KMS-11 (cell line): ENCODE results near the gene STON2.
A peak's percentile ranks its signal among the peaks of the same experiment; 100 is the strongest.

Experiments
- H2AFZ ChIP-seq: fragments of 200-600 bp; sonication (generic); 2 replicates; pipeline ENCODE4 v1.6.1; 2016; ENCODE audit warnings: antibody characterized with exemption, mixed run types, low read depth
- H3K27ac ChIP-seq: fragments of 200-600 bp; sonication (generic); 2 replicates; pipeline ENCODE4 v1.6.1; 2016; ENCODE audit warnings: mild to moderate bottlenecking, mixed run types
- H3K27me3 ChIP-seq: fragments of 200-600 bp; sonication (generic); 2 replicates; pipeline ENCODE4 v1.6.1; 2017; ENCODE audit warnings: mild to moderate bottlenecking, low read depth, mixed run types, moderate library complexity; ENCODE audit not compliant: insufficient read depth
- H3K36me3 ChIP-seq: fragments of 200-600 bp; sonication (generic); 2 replicates; pipeline ENCODE4 v1.6.1; 2017; ENCODE audit warnings: mild to moderate bottlenecking, mixed run types; ENCODE audit not compliant: insufficient read depth
- H3K4me1 ChIP-seq: fragments of 200-600 bp; sonication (generic); 2 replicates; pipeline ENCODE4 v1.6.1; 2016; ENCODE audit warnings: mild to moderate bottlenecking, low read depth, mixed run types; ENCODE audit not compliant: poor library complexity, severe bottlenecking
- H3K4me2 ChIP-seq: fragments of 200-600 bp; sonication (generic); 2 replicates; pipeline ENCODE4 v1.7.0; 2016; ENCODE audit warnings: mild to moderate bottlenecking, mixed run types
- H3K4me3 ChIP-seq: fragments of 200-600 bp; sonication (generic); IDR thresholded peaks from 2 replicates; pipeline ENCODE4 v1.6.1; 2017; ENCODE audit warnings: low read depth, low read length, mixed read lengths; ENCODE audit not compliant: insufficient read depth
- H3K79me2 ChIP-seq: fragments of 200-600 bp; sonication (generic); 2 replicates; pipeline ENCODE4 v1.6.1; 2016; ENCODE audit warnings: low read depth, mixed run types; ENCODE audit not compliant: insufficient read depth
- H3K9ac ChIP-seq: fragments of 200-600 bp; sonication (generic); 2 replicates; pipeline ENCODE4 v1.6.1; 2016; ENCODE audit warnings: mild to moderate bottlenecking, mixed run types
- H4K20me1 ChIP-seq: fragments of 200-600 bp; sonication (generic); 2 replicates; pipeline ENCODE4 v1.6.1; 2016; ENCODE audit warnings: mild to moderate bottlenecking, mixed run types; ENCODE audit not compliant: insufficient read depth
- TF ChIP-seq, protein P1 (sequence below): fragments of 200-600 bp; sonication (generic); conservative IDR thresholded peaks from 2 replicates; pipeline ENCODE4 v1.6.1; 2017; ENCODE audit warnings: low read depth, mild to moderate bottlenecking, antibody characterized with exemption, low read length, moderate library complexity, mixed read lengths

The STON2 gene

GRCh38 chr14:81303258-81303935 is 96.7 kb downstream of the STON2 start:
- Histone ChIP-seq H3K9ac (peak overlapping the region; percentile 29; the same call in 1 of the 2 replicates), H3K36me3 (peaks cover 4% of the 10 kb centered on the region; the same call in 1 of the 2 replicates), H3K4me3 (no peak overlapping the region), H3K4me1 (peaks cover 90% of the 10 kb centered on the region), H4K20me1 (0 out of 2 replicates have a peak, but pooled peaks cover 5% of the 10 kb centered on the region), H3K27ac (peak overlapping the region; percentile 85), H3K27me3 (no peaks in the 10 kb centered on the region), H2AFZ (no peak overlapping the region), H3K79me2 (peaks cover 81% of the 10 kb centered on the region), H3K4me2 (peak overlapping the region; percentile 58)
- TF ChIP-seq, protein P1, sequence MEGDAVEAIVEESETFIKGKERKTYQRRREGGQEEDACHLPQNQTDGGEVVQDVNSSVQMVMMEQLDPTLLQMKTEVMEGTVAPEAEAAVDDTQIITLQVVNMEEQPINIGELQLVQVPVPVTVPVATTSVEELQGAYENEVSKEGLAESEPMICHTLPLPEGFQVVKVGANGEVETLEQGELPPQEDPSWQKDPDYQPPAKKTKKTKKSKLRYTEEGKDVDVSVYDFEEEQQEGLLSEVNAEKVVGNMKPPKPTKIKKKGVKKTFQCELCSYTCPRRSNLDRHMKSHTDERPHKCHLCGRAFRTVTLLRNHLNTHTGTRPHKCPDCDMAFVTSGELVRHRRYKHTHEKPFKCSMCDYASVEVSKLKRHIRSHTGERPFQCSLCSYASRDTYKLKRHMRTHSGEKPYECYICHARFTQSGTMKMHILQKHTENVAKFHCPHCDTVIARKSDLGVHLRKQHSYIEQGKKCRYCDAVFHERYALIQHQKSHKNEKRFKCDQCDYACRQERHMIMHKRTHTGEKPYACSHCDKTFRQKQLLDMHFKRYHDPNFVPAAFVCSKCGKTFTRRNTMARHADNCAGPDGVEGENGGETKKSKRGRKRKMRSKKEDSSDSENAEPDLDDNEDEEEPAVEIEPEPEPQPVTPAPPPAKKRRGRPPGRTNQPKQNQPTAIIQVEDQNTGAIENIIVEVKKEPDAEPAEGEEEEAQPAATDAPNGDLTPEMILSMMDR, result no peak

GRCh38 chr14:81302638-81303037 is 97.5 kb downstream of the STON2 start:
- H2AFZ ChIP-seq, result no peak overlapping the region
- peaks cover 90% of the 10 kb centered on the region for H3K4me1 ChIP-seq
- H3K27me3 ChIP-seq, result no peaks in the 10 kb centered on the region
- H3K79me2 ChIP-seq, result peaks cover 81% of the 10 kb centered on the region
- H3K9ac ChIP-seq, result no peak overlapping the region
- no peak overlapping the region for H3K4me3 ChIP-seq
- H3K27ac ChIP-seq, result peak overlapping the region; percentile 85; the same call in 1 of the 2 replicates
- TF ChIP-seq, protein P1, result no peak; the same call in 1 of the 2 replicates
- H4K20me1 ChIP-seq, result 0 out of 2 replicates have a peak, but pooled peaks cover 5% of the 10 kb centered on the region
- peaks cover 4% of the 10 kb centered on the region; the same call in 1 of the 2 replicates for H3K36me3 ChIP-seq
- H3K4me2 ChIP-seq, result peak overlapping the region; percentile 58; the same call in 1 of the 2 replicates

DNA sequence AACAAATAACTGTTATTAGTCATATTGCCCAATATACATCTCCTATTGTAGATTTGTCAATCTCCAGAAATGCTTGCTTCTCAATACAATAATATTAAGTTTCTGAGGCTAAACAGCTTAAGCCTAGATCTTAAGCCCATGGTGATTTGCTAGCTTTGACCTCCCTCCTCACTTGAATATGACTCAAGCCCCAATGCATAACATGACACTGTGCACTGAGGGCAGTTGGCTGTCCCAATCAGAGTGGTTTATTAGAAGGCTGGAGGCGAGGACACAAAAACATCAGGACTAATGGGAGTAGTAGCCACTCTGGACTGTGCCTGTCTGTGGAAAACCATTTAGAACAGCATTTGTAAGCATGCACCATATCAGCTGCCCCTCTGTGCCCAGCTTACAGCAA is 98.3 kb downstream of the STON2 start:
- Histone ChIP-seq H3K4me3 (no peak overlapping the region), H3K4me2 (no peak overlapping the region), H3K27ac (peak overlapping the region; percentile 85; the same call in 1 of the 2 replicates), H4K20me1 (0 out of 2 replicates have a peak, but pooled peaks cover 5% of the 10 kb centered on the region), H3K9ac (no peak overlapping the region), H3K79me2 (peaks cover 82% of the 10 kb centered on the region), H2AFZ (no peak overlapping the region), H3K4me1 (peaks cover 84% of the 10 kb centered on the region), H3K36me3 (peaks cover 4% of the 10 kb centered on the region; the same call in 1 of the 2 replicates), H3K27me3 (no peaks in the 10 kb centered on the region)
- TF ChIP-seq, protein P1, result no peak

DNA sequence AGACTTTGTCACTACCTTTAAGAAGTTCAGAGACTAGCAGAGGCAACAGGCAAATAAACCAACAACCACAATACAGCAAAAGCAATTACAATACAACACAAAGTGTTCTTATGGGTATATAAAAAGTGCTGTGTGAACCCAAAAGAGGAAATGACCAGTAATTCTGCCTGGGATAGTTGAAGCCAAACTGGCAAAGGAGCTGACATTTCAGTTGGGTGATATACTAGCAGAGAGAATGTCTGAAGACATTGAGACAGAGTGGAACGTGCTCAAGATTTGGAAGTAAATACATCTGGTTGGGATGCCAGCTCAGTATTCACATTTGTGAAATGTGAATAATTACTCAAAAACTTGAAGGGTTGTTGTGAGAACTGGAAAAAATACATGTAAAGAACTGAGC is 98.8 kb downstream of the STON2 start:
- Histone ChIP-seq H2AFZ (no peak overlapping the region), H3K79me2 (peaks cover 82% of the 10 kb centered on the region), H3K9ac (no peak overlapping the region), H3K4me2 (no peak overlapping the region), H3K4me3 (no peak overlapping the region), H3K4me1 (peaks cover 80% of the 10 kb centered on the region), H3K27ac (no peak overlapping the region), H3K36me3 (peaks cover 4% of the 10 kb centered on the region; the same call in 1 of the 2 replicates), H3K27me3 (no peaks in the 10 kb centered on the region), H4K20me1 (0 out of 2 replicates have a peak, but pooled peaks cover 5% of the 10 kb centered on the region)
- TF ChIP-seq, protein P1, result no peak
